ENCODE measurements around the gene MRGPRG. TPM values are rescaled to one million over a fixed set of nuclear protein-coding genes. Genes with fewer than 3 reads are reported as not detected.

MRGPRG gene
- total RNA-seq, 1 experiment from 2014 or later = not detected

DNA sequence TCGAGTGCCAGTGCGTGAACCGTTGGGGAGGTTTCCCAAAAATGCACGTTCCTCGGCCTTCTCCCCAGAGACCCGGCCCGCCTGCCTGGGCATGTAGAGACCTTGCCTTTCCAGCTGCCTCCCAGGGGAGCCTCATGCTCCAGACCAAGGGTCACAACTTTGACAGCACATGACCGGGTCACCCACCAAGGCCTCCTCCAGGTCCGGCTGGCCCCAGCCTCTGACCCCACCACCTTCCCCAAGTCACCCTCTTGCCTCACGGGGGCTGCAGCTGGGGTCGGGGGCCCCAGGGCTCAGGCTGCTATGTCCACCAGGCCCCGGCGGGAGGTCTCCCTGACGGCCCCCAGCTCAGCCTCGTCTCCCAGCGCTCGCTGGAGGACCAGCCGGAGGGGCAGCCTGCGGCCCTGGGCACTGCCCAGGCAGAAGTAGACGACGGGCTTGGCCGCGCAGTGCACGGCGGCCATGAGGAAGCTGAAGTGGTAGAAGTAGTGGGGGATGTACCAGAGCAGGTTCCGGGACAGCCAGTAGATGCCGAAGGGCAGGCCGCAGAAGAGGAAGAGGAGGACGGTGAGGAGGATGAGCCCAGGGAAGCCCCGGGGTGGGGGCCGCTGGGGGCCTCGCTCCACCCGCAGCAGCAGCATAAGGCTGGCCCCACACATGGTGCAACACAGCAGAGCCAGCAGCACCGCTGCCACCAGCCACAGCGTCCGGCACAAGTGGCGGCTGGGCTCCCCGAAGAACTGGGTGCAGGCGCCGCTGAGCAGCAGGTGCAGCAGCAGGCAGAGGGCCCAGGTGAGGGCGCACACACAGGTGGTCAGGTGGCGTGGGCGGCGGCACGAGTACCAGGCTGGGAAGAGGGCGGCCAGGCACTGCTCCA is 9.2 kb upstream of the MRGPRG start:
- Histone ChIP-seq H3K4me3 (ENCODE audit: low read depth in 2 of 2, low read length in 2 of 2) (no peak overlapping the region), H3K4me1 (ENCODE audit: control insufficient read depth, insufficient read depth, low read length) (peaks cover 5% of the 10 kb centered on the region), H3K27ac (ENCODE audit: low read length) (no peak overlapping the region), H3K9me3 (ENCODE audit: control insufficient read depth, insufficient read depth, low read depth, low read length) (no peaks in the 10 kb centered on the region), H3K36me3 (ENCODE audit: control insufficient read depth, insufficient read depth, low read length) (no peaks in the 10 kb centered on the region), H3K27me3 (ENCODE audit: control insufficient read depth, insufficient read depth, low read length) (no peaks in the 10 kb centered on the region; the same call in 1 of the 2 replicates)
- ATAC-seq (no peak), DNase-seq (ENCODE audit: low read depth, low spot score) (no peak)
- ChIA-PET CTCF (no interaction called here), POLR2A (no interaction called here)
- TF ChIP-seq SIN3A (IDR thresholded peaks at IDR 0.05; ENCODE audit: borderline replicate concordance, insufficient read depth, low read depth, low read length) = no peak
- TF ChIP-seq, protein P1, sequence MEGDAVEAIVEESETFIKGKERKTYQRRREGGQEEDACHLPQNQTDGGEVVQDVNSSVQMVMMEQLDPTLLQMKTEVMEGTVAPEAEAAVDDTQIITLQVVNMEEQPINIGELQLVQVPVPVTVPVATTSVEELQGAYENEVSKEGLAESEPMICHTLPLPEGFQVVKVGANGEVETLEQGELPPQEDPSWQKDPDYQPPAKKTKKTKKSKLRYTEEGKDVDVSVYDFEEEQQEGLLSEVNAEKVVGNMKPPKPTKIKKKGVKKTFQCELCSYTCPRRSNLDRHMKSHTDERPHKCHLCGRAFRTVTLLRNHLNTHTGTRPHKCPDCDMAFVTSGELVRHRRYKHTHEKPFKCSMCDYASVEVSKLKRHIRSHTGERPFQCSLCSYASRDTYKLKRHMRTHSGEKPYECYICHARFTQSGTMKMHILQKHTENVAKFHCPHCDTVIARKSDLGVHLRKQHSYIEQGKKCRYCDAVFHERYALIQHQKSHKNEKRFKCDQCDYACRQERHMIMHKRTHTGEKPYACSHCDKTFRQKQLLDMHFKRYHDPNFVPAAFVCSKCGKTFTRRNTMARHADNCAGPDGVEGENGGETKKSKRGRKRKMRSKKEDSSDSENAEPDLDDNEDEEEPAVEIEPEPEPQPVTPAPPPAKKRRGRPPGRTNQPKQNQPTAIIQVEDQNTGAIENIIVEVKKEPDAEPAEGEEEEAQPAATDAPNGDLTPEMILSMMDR (IDR thresholded peaks at IDR 0.05) = no peak
- TF ChIP-seq POLR2AphosphoS5 (IDR thresholded peaks at IDR 0.05; ENCODE audit: low read depth, low read length) = no peak
- TF ChIP-seq, protein P2, sequence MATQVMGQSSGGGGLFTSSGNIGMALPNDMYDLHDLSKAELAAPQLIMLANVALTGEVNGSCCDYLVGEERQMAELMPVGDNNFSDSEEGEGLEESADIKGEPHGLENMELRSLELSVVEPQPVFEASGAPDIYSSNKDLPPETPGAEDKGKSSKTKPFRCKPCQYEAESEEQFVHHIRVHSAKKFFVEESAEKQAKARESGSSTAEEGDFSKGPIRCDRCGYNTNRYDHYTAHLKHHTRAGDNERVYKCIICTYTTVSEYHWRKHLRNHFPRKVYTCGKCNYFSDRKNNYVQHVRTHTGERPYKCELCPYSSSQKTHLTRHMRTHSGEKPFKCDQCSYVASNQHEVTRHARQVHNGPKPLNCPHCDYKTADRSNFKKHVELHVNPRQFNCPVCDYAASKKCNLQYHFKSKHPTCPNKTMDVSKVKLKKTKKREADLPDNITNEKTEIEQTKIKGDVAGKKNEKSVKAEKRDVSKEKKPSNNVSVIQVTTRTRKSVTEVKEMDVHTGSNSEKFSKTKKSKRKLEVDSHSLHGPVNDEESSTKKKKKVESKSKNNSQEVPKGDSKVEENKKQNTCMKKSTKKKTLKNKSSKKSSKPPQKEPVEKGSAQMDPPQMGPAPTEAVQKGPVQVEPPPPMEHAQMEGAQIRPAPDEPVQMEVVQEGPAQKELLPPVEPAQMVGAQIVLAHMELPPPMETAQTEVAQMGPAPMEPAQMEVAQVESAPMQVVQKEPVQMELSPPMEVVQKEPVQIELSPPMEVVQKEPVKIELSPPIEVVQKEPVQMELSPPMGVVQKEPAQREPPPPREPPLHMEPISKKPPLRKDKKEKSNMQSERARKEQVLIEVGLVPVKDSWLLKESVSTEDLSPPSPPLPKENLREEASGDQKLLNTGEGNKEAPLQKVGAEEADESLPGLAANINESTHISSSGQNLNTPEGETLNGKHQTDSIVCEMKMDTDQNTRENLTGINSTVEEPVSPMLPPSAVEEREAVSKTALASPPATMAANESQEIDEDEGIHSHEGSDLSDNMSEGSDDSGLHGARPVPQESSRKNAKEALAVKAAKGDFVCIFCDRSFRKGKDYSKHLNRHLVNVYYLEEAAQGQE (IDR thresholded peaks at IDR 0.05; ENCODE audit: insufficient read depth in 1 of 2, low read depth in 2 of 2, low read length in 1 of 2) = no peak
- no peak for TF ChIP-seq TCF7L2 (IDR thresholded peaks at IDR 0.05; ENCODE audit: low read depth, low read length)
- BruUV-seq (replicated peaks) = no TSS peak
- in situ Hi-C loops (cut with HindIII; ENCODE audit: low pct_unique_long_range_greater_than_20kb, low sequenced_read_pairs) (no loop called here), intact Hi-C loops (cut with micrococcal nuclease; ENCODE audit: unreplicated experiment) (loop anchor here (10.0 kb wide), 1 partner anchor 293 kb away; no protein-coding TSS in a partner anchor)

DNA sequence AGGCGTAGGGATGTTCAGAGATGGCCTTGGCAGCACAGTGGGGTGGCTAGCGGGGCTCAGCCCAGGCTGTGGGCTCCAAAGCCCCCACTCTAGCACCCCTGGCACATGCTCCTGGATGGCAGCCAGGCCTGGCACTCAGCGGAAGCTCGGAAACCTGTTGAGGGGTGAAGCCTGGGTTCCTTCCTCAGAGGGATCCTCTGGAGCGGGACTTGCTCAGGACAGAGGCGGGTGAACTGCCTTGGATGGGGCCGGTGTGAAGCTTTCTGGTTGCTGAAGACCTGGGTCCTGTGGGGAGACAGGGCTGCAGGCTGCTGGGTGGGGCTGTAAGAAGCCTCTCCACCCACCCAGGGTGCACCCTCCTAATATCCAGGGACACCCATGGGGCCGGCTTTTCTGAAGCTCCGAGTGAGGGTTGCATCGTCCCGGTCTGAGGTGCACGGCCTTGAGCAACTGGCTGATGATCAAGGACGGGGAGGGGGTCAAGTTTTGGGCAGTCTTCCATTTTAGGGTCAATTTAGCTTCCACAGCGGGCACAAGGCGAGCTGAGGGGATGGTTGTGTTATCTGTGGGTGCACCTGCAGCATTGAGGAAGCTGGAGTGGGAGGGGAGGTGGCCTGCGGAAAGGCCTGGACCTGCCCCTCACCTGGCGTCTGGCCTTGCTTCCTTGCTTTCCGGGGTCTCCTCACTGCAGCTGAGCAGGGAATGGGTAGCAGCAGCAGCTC is 8.4 kb upstream of the MRGPRG start:
- no peak for ATAC-seq
- Histone ChIP-seq H3K36me3 (ENCODE audit: control insufficient read depth, insufficient read depth, low read length) (no peaks in the 10 kb centered on the region), H3K4me3 (ENCODE audit: low read depth in 2 of 2, low read length in 2 of 2) (no peak overlapping the region), H3K4me1 (ENCODE audit: control insufficient read depth, insufficient read depth, low read length) (peaks cover 3% of the 10 kb centered on the region), H3K27me3 (ENCODE audit: control insufficient read depth, insufficient read depth, low read length) (no peaks in the 10 kb centered on the region; the same call in 1 of the 2 replicates), H3K27ac (ENCODE audit: low read length) (no peak overlapping the region), H3K9me3 (ENCODE audit: control insufficient read depth, insufficient read depth, low read depth, low read length) (no peaks in the 10 kb centered on the region)
- no TSS peak for BruUV-seq (replicated peaks)
- in situ Hi-C loops (cut with HindIII; ENCODE audit: low pct_unique_long_range_greater_than_20kb, low sequenced_read_pairs) (no loop called here), intact Hi-C loops (cut with micrococcal nuclease; ENCODE audit: unreplicated experiment) (loop anchor here (10.0 kb wide), 1 partner anchor 292 kb away; no protein-coding TSS in a partner anchor)
- TF ChIP-seq SIN3A (IDR thresholded peaks at IDR 0.05; ENCODE audit: borderline replicate concordance, insufficient read depth, low read depth, low read length) = no peak
- TF ChIP-seq, protein P2 (IDR thresholded peaks at IDR 0.05; ENCODE audit: insufficient read depth in 1 of 2, low read depth in 2 of 2, low read length in 1 of 2) = no peak
- TF ChIP-seq, protein P1 (IDR thresholded peaks at IDR 0.05) = no peak
- TF ChIP-seq TCF7L2 (IDR thresholded peaks at IDR 0.05; ENCODE audit: low read depth, low read length) = no peak
- POLR2A ChIA-PET = no interaction called here
- no peak for DNase-seq (ENCODE audit: low read depth, low spot score)
- CTCF ChIA-PET = no interaction called here

All from Panc1 (cell line).